Tibial nerve (tissue), 3 donors: Measurements from ENCODE around the gene DLGAP4.

Experiments
- CTCF ChIP-seq, 5 experiments: fragments of 200-600 bp in 3 of 5; fragments of 450-650 bp in 2 of 5; sonication (generic) in 3 of 5; IDR thresholded peaks; one replicate each; pipeline ENCODE4 v1.5.1; 2016 to 2019; ENCODE audit warnings: antibody characterized with exemption in 5 of 5, mild to moderate bottlenecking in 3 of 5, moderate library complexity in 2 of 5
- POLR2A ChIP-seq, 2 donors: fragments of 450-650 bp; IDR thresholded peaks; one replicate each; pipeline ENCODE4 v1.6.1; 2017; ENCODE audit warnings: antibody characterized with exemption in 2 of 2, mild to moderate bottlenecking in 2 of 2, moderate library complexity in 2 of 2

GRCh38 chr20:36544134-36545018 lies 238.2 kb downstream of the DLGAP4 start:
- TF ChIP-seq POLR2A (IDR thresholded peaks at IDR 0.05) = no peak
- TF ChIP-seq CTCF (IDR thresholded peaks at IDR 0.05) = peak in 1 of 5 experiments; percentile 15
